Mesenchymal stem cell (in vitro differentiated cells and primary cell): ENCODE measurements around the gene FOXP1.
A peak's percentile ranks its signal among the peaks of the same experiment; 100 is the strongest.

ENCODE experiments used
- DNase-seq: peaks from one replicate; pipeline ENCODE4 v3.0.0-alpha.2; 2013
- H2AFZ ChIP-seq: one replicate; pipeline ENCODE4 v1.6.1; 2013; ENCODE audit warnings: low read depth, mild to moderate bottlenecking, control low read depth, inconsistent platforms, low read length, moderate library complexity
- H2AK5ac ChIP-seq: 2 replicates; pipeline ENCODE4 v1.6.1; 2013; ENCODE audit warnings: low read length, moderate library complexity, mild to moderate bottlenecking, inconsistent platforms; ENCODE audit not compliant: severe bottlenecking
- H2BK120ac ChIP-seq: one replicate; pipeline ENCODE4 v1.6.1; 2013; ENCODE audit warnings: low read depth, mild to moderate bottlenecking, inconsistent platforms, low read length, moderate library complexity
- H2BK12ac ChIP-seq, 2 experiments: one replicate each; pipeline ENCODE4 v1.6.1; 2013; ENCODE audit warnings: inconsistent platforms in 2 of 2, low read length in 2 of 2, mild to moderate bottlenecking in 2 of 2, moderate library complexity in 2 of 2, control low read depth in 1 of 2
- H2BK15ac ChIP-seq: one replicate; pipeline ENCODE4 v1.6.1; 2013; ENCODE audit warnings: mild to moderate bottlenecking, low read depth, inconsistent platforms; ENCODE audit not compliant: poor library complexity, severe bottlenecking
- H2BK5ac ChIP-seq: 2 replicates; pipeline ENCODE4 v1.6.1; 2013; ENCODE audit warnings: low read depth, mild to moderate bottlenecking, low read length, control low read depth, inconsistent platforms; ENCODE audit not compliant: poor library complexity, severe bottlenecking
- H3K14ac ChIP-seq, 2 experiments: one replicate each; pipeline ENCODE4 v1.6.1; 2013; ENCODE audit warnings: inconsistent platforms in 2 of 2, low read length in 2 of 2, control low read depth in 1 of 2, mild to moderate bottlenecking in 1 of 2, moderate library complexity in 1 of 2
- H3K18ac ChIP-seq, 2 experiments: one replicate each; pipeline ENCODE4 v1.6.1; 2013; ENCODE audit warnings: inconsistent platforms in 2 of 2, low read length in 2 of 2, control low read depth in 1 of 2, low read depth in 1 of 2, mild to moderate bottlenecking in 1 of 2
- H3K23ac ChIP-seq, 2 experiments: one replicate each; pipeline ENCODE4 v1.6.1; 2013; ENCODE audit warnings: inconsistent platforms in 2 of 2, low read length in 2 of 2, mild to moderate bottlenecking in 2 of 2, moderate library complexity in 2 of 2, control low read depth in 1 of 2
- H3K27ac ChIP-seq: 2 replicates; pipeline ENCODE4 v1.5.1; 2013; ENCODE audit warnings: mild to moderate bottlenecking, moderate library complexity, low read length, control low read depth, inconsistent platforms; ENCODE audit not compliant: poor library complexity, severe bottlenecking
- H3K27me3 ChIP-seq, 2 experiments: 2 replicates each; pipeline versions ENCODE4 v1.6.1 to v1.7.0; 2013; ENCODE audit warnings: low read length in 2 of 2, mild to moderate bottlenecking in 2 of 2, moderate library complexity in 2 of 2, control low read depth in 1 of 2, inconsistent platforms in 1 of 2; ENCODE audit not compliant: control insufficient read depth in 1 of 2, insufficient read depth in 1 of 2
- H3K36me3 ChIP-seq, 2 experiments: 2 replicates each; pipeline versions ENCODE4 v1.6.1 to v1.7.0; 2013; ENCODE audit warnings: low read length in 2 of 2, control low read depth in 1 of 2, inconsistent platforms in 1 of 2, low read depth in 1 of 2, mild to moderate bottlenecking in 1 of 2; ENCODE audit not compliant: insufficient read depth in 2 of 2, control insufficient read depth in 1 of 2
- H3K4ac ChIP-seq, 2 experiments: one replicate each; pipeline ENCODE4 v1.6.1; 2013; ENCODE audit warnings: inconsistent platforms in 2 of 2, low read length in 2 of 2, mild to moderate bottlenecking in 2 of 2, moderate library complexity in 2 of 2, control low read depth in 1 of 2, low read depth in 1 of 2
- H3K4me1 ChIP-seq: 2 replicates; pipeline ENCODE4 v1.6.1; 2013; ENCODE audit warnings: low read depth, low read length, control low read depth; ENCODE audit not compliant: control insufficient read depth, insufficient read depth
- H3K4me2 ChIP-seq: 2 replicates; pipeline ENCODE4 v1.6.1; 2013; ENCODE audit warnings: low read length, mild to moderate bottlenecking, inconsistent platforms; ENCODE audit not compliant: poor library complexity, severe bottlenecking
- H3K4me3 ChIP-seq, 2 experiments: 2 replicates each; pipeline versions ENCODE4 v1.5.1 to v1.7.0; 2013; ENCODE audit warnings: low read length in 2 of 2, mild to moderate bottlenecking in 2 of 2, control low read depth in 1 of 2, low read depth in 1 of 2; ENCODE audit not compliant: insufficient read depth in 1 of 2
- H3K79me1 ChIP-seq: replicated peaks from 2 replicates; pipeline ENCODE4 v1.6.1; 2013; ENCODE audit warnings: mild to moderate bottlenecking, control low read depth, low read length, inconsistent platforms; ENCODE audit not compliant: poor library complexity, severe bottlenecking
- H3K9ac ChIP-seq: 2 replicates; pipeline ENCODE4 v1.7.0; 2013; ENCODE audit warnings: mild to moderate bottlenecking, low read length, moderate library complexity
- H3K9me3 ChIP-seq: 2 replicates; pipeline ENCODE4 v1.7.0; 2013; ENCODE audit warnings: mild to moderate bottlenecking, low read length; ENCODE audit not compliant: control insufficient read depth
- H4K8ac ChIP-seq: one replicate; pipeline ENCODE4 v1.6.1; 2013; ENCODE audit warnings: inconsistent platforms, mild to moderate bottlenecking, low read length, moderate library complexity
- H4K91ac ChIP-seq: one replicate; pipeline ENCODE4 v1.6.1; 2013; ENCODE audit warnings: mild to moderate bottlenecking, low read length, inconsistent platforms
- WGBS: methylation state at CpG from one replicate; pipeline ENCODE4 v1.1.7; 2013; ENCODE audit warnings: mixed read lengths; 5-methylcytosine and 5-hydroxymethylcytosine counted together

Gene FOXP1

DNA sequence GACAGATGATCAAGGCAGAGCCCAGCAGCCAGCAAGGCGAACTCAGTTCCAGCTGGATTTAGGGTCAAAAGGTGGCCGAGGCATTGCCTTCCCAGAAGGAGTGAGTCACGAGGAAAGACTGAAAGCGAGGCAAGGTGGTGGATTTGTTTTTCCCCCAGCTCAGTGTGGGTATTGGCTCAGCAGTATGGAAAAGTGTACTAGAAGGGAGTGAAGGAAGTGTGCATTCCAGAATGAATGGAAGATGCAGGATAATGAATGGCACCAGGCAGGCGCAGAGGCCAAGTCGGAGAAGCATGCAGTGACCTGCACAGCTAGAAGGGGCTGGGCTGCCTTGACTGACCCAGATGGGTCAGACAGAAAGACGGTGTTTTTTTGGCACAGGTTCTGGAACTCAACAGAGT is 46.3 kb downstream of the FOXP1 start:
- H2BK12ac ChIP-seq = peak overlapping the region in 1 of 2 experiments; percentile 33
- H4K8ac ChIP-seq = no peak overlapping the region
- peak overlapping the region; percentile 8 to 81 for H3K18ac ChIP-seq
- H2BK120ac ChIP-seq = no peak overlapping the region
- no peak overlapping the region for H3K4me2 ChIP-seq
- peak overlapping the region; percentile 2 for H3K9ac ChIP-seq
- no peaks in the 10 kb centered on the region for H3K9me3 ChIP-seq
- H3K23ac ChIP-seq = no peak overlapping the region
- no peaks in the 10 kb centered on the region for H3K79me1 ChIP-seq
- no peak overlapping the region for H4K91ac ChIP-seq
- H3K36me3 ChIP-seq = peaks cover 0 to under 1% of the 10 kb centered on the region in 2 experiments
- H3K4me1 ChIP-seq = peaks cover 19% of the 10 kb centered on the region
- no peak overlapping the region for H3K14ac ChIP-seq
- peak overlapping the region; percentile 14 for H2AK5ac ChIP-seq
- peak overlapping the region; percentile 99 for H3K27ac ChIP-seq
- no peak overlapping the region for H2BK15ac ChIP-seq
- H2BK5ac ChIP-seq = peak overlapping the region; percentile 98
- no peaks in the 10 kb centered on the region for H3K27me3 ChIP-seq
- peak overlapping the region in 1 of 2 experiments; percentile 50 for H3K4me3 ChIP-seq
- WGBS = 7% methylated on average over 7 of the region's 7 CpGs
- no peak overlapping the region for H3K4ac ChIP-seq
- H2AFZ ChIP-seq = no peak overlapping the region
- DNase-seq = peak; percentile 97

DNA sequence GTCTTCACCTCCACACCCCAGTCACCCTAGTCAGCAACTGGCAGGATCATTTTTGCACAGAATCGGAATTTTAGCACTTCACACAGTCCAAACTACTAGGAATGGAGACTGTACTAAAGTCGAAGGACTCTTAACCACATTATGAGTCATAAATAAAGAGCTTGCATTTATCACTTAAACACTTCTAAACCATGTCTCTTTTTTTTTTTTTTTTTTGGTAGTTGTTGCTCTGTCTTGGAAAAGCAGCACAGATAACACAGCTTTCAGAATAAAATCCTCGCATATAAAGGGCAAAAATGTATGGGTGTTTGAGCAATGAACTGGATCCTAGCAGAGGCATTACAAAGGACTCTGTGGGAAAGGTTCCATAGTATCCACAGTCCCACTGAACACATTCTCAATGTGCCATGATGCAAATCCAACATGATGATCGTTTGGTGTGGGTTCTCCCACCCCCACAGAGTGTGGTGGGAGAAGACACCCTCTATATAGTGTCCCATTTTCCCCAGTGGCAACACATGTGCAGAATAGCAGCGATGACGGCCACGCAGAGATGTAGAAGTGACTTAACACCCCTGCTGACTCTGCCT is 47.1 kb downstream of the FOXP1 start:
- no peak overlapping the region for H2AFZ ChIP-seq
- peak overlapping the region; percentile 64 to 84 for H3K4ac ChIP-seq
- H3K18ac ChIP-seq = peak overlapping the region; percentile 50 to 90
- H3K23ac ChIP-seq = peak overlapping the region in 1 of 2 experiments; percentile 11
- H3K4me1 ChIP-seq = peaks cover 18% of the 10 kb centered on the region
- DNase-seq = peak; percentile 90
- H3K9me3 ChIP-seq = no peaks in the 10 kb centered on the region
- peak overlapping the region; percentile 67 to 75 for H2BK12ac ChIP-seq
- H3K36me3 ChIP-seq = peaks cover 0 to 4% of the 10 kb centered on the region in 2 experiments
- no peak overlapping the region for H2BK120ac ChIP-seq
- no peaks in the 10 kb centered on the region for H3K79me1 ChIP-seq
- 66% methylated on average over 4 of the region's 7 CpGs for WGBS
- no peaks in the 10 kb centered on the region for H3K27me3 ChIP-seq
- H4K8ac ChIP-seq = peak overlapping the region; percentile 78
- H3K9ac ChIP-seq = peak overlapping the region; percentile 56
- H3K4me3 ChIP-seq = peak overlapping the region in 1 of 2 experiments; percentile 50
- H4K91ac ChIP-seq = peak overlapping the region; percentile 96
- H3K14ac ChIP-seq = peak overlapping the region in 1 of 2 experiments; percentile 93
- peak overlapping the region; percentile 97 for H2AK5ac ChIP-seq
- peak overlapping the region; percentile 87 for H2BK15ac ChIP-seq
- H2BK5ac ChIP-seq = peak overlapping the region; percentile 98
- no peak overlapping the region for H3K4me2 ChIP-seq
- H3K27ac ChIP-seq = peak overlapping the region; percentile 99

GRCh38 chr3:71533588-71533987 is 49.9 kb downstream of the FOXP1 start:
- Histone ChIP-seq H3K4ac (no peak overlapping the region), H2BK120ac (no peak overlapping the region)
- WGBS = 97% methylated on average over 2 of the region's 4 CpGs

GRCh38 chr3:71532639-71533395 is 50.7 kb downstream of the FOXP1 start:
- 42% methylated on average over 4 of the region's 6 CpGs for whole genome bisulfite sequencing
- DNase-seq = peak; percentile 29
- H3K4me1 ChIP-seq = peaks cover 24% of the 10 kb centered on the region

More at GRCh38 chr3:71533588-71533987, 49.9 kb downstream of the FOXP1 start:
- H3K23ac ChIP-seq = no peak overlapping the region
- no peak overlapping the region for H2BK12ac ChIP-seq
- H3K27me3 ChIP-seq = no peaks in the 10 kb centered on the region
- no peak overlapping the region for H3K27ac ChIP-seq
- H3K18ac ChIP-seq = no peak overlapping the region
- no peak overlapping the region for H3K4me3 ChIP-seq
- H3K4me2 ChIP-seq = no peak overlapping the region
- H2AK5ac ChIP-seq = peak overlapping the region; percentile 66
- peaks cover 5% of the 10 kb centered on the region for H3K79me1 ChIP-seq
- H4K91ac ChIP-seq = no peak overlapping the region
- H2AFZ ChIP-seq = no peak overlapping the region
- peaks cover 24% of the 10 kb centered on the region for H3K4me1 ChIP-seq
- DNase-seq = no peak
- no peak overlapping the region for H2BK5ac ChIP-seq
- no peaks in the 10 kb centered on the region for H3K9me3 ChIP-seq
- H2BK15ac ChIP-seq = no peak overlapping the region
- no peak overlapping the region for H4K8ac ChIP-seq
- no peak overlapping the region for H3K9ac ChIP-seq
- no peak overlapping the region for H3K14ac ChIP-seq
- peaks cover 0 to 10% of the 10 kb centered on the region in 2 experiments for H3K36me3 ChIP-seq

More at GRCh38 chr3:71532639-71533395, 50.7 kb downstream of the FOXP1 start:
- no peak overlapping the region for H3K4me3 ChIP-seq
- no peak overlapping the region for H4K91ac ChIP-seq
- H4K8ac ChIP-seq = no peak overlapping the region
- no peak overlapping the region for H2BK15ac ChIP-seq
- H3K27ac ChIP-seq = peak overlapping the region; percentile 58
- no peak overlapping the region for H3K18ac ChIP-seq
- H3K79me1 ChIP-seq = peaks cover 5% of the 10 kb centered on the region
- H3K14ac ChIP-seq = no peak overlapping the region
- H3K9ac ChIP-seq = no peak overlapping the region
- H3K27me3 ChIP-seq = no peaks in the 10 kb centered on the region
- H2BK12ac ChIP-seq = no peak overlapping the region
- no peaks in the 10 kb centered on the region for H3K9me3 ChIP-seq
- H2BK5ac ChIP-seq = peak overlapping the region; percentile 40
- H2BK120ac ChIP-seq = no peak overlapping the region
- H3K36me3 ChIP-seq = peaks cover 0 to 10% of the 10 kb centered on the region in 2 experiments
- no peak overlapping the region for H3K4me2 ChIP-seq
- no peak overlapping the region for H3K23ac ChIP-seq
- H3K4ac ChIP-seq = no peak overlapping the region
- peak overlapping the region; percentile 37 for H2AK5ac ChIP-seq
- H2AFZ ChIP-seq = no peak overlapping the region
